Right lobe of liver (tissue), 4 donors: Measurements from ENCODE around the gene CBLC.

ENCODE experiments used
- POLR2A ChIP-seq: fragments of 450-650 bp; IDR thresholded peaks from one replicate; pipeline ENCODE4 v1.6.1; 2017; ENCODE audit warnings: antibody characterized with exemption, mild to moderate bottlenecking
- TF ChIP-seq, protein P1 (sequence below), 4 donors: fragments of 200-600 bp in 3 of 4; fragments of 450-650 bp in 1 of 4; IDR thresholded peaks; one replicate each; pipeline versions ENCODE4 v1.5.1 to v1.8.0; 2016 to 2022; ENCODE audit warnings: antibody characterized with exemption in 4 of 4, mild to moderate bottlenecking in 2 of 4
- donor health status: DM: no; HTN: no; CAD: no.
- donor health status: DM: no; HTN: no; CAD: no.
- donor health status: DM: no; HTN: yes; CAD: no.

DNA sequence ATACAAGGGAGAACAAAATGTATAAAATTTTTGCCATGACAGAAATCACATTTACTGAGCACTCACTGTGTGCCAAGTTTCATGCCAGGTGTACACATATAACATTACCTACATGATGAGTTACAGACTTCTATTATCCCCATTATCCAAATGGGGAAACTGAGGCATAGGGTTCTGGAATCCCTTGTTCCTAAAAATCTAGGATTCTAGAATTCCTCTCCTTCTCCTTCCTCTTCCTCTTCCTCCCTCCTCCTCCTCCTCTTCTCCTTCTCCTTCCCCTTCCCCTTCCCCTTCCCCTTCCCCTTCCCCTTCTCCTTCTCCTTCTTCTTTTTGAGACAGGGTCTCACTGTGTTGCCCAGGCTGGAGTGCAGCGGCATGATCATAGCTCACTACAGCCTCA lies 43.3 kb upstream of the CBLC start:
- TF ChIP-seq, protein P1, sequence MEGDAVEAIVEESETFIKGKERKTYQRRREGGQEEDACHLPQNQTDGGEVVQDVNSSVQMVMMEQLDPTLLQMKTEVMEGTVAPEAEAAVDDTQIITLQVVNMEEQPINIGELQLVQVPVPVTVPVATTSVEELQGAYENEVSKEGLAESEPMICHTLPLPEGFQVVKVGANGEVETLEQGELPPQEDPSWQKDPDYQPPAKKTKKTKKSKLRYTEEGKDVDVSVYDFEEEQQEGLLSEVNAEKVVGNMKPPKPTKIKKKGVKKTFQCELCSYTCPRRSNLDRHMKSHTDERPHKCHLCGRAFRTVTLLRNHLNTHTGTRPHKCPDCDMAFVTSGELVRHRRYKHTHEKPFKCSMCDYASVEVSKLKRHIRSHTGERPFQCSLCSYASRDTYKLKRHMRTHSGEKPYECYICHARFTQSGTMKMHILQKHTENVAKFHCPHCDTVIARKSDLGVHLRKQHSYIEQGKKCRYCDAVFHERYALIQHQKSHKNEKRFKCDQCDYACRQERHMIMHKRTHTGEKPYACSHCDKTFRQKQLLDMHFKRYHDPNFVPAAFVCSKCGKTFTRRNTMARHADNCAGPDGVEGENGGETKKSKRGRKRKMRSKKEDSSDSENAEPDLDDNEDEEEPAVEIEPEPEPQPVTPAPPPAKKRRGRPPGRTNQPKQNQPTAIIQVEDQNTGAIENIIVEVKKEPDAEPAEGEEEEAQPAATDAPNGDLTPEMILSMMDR (IDR thresholded peaks at IDR 0.05): no peak
- no peak for TF ChIP-seq POLR2A
